GM19099 (cell line): Measurements from ENCODE around the gene MS4A4A.

Experiments used
- POLR2A ChIP-seq: IDR thresholded peaks from 3 replicates; pipeline ENCODE4 v1.6.1; 2011; ENCODE audit warnings: low read depth; ENCODE audit not compliant: insufficient read length; ENCODE audit errors: extremely low read depth

The MS4A4A gene

GRCh38 chr11:60281485-60281884 lies 1.0 kb downstream of the MS4A4A start:
- no peak for TF ChIP-seq POLR2A

- no peak for TF ChIP-seq POLR2A
These were observed 1.8 kb downstream of the MS4A4A start for GRCh38 chr11:60282286-60282685.

GRCh38 chr11:60288531-60288930 lies 8.1 kb downstream of the MS4A4A start:
- TF ChIP-seq POLR2A, result no peak

DNA sequence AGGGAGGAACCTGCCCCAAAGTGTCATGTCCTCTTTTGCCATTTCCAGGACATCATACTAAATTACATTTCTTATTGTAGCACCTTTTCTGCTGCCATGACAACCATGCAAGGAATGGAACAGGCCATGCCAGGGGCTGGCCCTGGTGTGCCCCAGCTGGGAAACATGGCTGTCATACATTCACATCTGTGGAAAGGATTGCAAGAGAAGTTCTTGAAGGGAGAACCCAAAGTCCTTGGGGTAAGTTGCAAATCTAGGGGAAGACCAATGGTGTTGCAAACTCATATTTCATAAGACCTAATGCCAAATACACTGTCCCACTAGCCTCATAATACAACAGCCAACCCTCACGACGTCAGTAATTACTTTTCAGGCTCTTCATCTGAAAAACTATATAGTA lies 11.7 kb downstream of the MS4A4A start:
- no peak for TF ChIP-seq POLR2A

- TF ChIP-seq POLR2A, result no peak
These were observed 20.7 kb downstream of the MS4A4A start for GRCh38 chr11:60301178-60301577.

DNA sequence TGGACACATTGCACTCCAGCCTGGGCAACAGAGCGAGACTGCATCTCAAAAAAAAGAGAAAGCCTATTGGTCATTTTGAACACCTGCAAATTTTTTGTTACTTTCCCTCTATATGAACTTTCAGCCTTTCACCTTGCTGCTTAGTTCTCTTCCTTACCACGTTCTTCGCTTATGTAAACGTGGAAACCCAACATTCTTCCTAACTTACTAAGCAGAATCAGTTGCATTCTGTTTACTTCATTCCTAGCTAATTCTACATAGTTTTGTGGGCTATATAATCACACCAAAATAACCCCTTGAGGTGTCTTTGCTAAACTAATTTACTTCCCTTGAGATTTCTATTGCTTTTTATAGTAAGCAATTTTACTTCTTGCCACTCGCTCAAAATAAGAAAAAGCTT lies 23.2 kb downstream of the MS4A4A start:
- TF ChIP-seq POLR2A, result no peak

GRCh38 chr11:60305906-60306619 lies 25.6 kb downstream of the MS4A4A start:
- TF ChIP-seq POLR2A, result no peak

- TF ChIP-seq POLR2A, result no peak
These were observed 27.2 kb downstream of the MS4A4A start for GRCh38 chr11:60307507-60308195.

- TF ChIP-seq POLR2A, result no peak
These were observed 30.0 kb downstream of the MS4A4A start for GRCh38 chr11:60310407-60310998.

DNA sequence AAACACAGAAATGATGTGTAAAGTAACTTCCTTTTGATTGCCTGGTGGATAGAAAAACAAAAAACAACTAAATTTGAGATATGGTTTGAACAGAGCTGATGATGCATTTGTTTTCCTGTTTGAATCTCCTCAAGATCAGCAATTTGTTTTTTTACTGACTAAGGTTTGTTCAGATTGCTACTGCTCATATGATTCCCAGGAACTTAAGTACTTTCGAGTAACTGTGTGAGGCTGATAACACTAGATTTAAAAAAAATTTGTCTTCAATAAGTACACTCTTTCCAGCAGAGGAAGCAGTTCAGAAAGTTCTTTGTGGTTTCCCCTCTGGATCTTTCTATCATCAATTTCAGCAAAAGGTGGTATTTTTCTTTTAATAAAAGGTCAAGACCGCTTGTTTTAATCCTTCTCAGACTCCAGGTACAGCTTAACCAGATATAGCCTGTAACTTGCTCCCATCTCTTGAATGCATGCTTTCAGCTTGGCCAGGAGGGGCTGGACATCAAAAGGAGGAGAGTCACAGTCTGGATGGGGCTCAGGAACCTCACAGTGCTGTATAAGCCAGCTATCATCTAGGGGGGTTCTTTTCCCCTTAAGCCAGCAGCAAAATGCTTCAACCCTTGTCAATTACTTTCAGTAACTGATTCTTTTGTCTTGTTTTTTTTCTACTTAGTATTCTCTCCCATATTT lies 34.3 kb downstream of the MS4A4A start:
- no peak for TF ChIP-seq POLR2A

GRCh38 chr11:60315871-60316270 lies 35.4 kb downstream of the MS4A4A start:
- TF ChIP-seq POLR2A, result no peak

- TF ChIP-seq POLR2A, result no peak
These were observed 35.9 kb downstream of the MS4A4A start for GRCh38 chr11:60316317-60316716.

DNA sequence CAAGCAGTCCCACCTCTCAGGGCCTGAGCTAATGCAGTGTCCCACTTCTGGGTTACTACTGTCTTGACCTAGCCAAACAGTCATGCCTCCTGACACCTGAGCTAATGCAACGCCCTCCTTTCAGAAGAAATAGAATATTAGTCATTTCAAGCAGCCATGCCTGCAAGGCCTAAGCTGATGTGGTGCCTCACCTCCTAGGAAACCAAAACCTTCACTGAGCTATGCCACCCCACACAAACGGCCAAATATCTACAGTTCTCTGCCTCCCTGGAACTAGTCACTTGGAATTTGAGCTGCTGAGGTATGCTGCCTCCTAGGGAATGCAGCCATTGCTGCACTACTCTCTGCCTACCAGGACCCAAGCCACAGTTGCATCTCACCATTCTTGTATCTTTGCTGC lies 38.3 kb downstream of the MS4A4A start:
- no peak for TF ChIP-seq POLR2A

GRCh38 chr11:60321051-60321450 lies 40.6 kb downstream of the MS4A4A start:
- TF ChIP-seq POLR2A, result no peak

GRCh38 chr11:60326955-60327354 lies 46.5 kb downstream of the MS4A4A start, which contains the start of gene MS4A6E:
Gene MS4A6E, plus strand, starts transcription at chr11:60327255. Its CDS starts 7,641 bp downstream, at chr11:60334896.
- no peak for TF ChIP-seq POLR2A
